HEK293 (cell line): ENCODE measurements around the gene TRIM2.

ENCODE experiments used
- CTCF ChIA-PET: fragments of 350-600 bp; formaldehyde crosslinking; extraction: SDS; loops from one replicate; lab custom pipeline; 2021; ENCODE audit warnings: antibody characterized with exemption; lab: Yijun Ruan, JAX
- POLR2A ChIA-PET: fragments of 300-600 bp; formaldehyde crosslinking; extraction: SDS; loops from one replicate; lab custom pipeline; 2020; ENCODE audit warnings: antibody characterized with exemption, inconsistent platforms; lab: Yijun Ruan, JAX
- H3K27ac ChIP-seq: fragments of 200-500 bp; sonication (Bioruptor generic); 2 replicates; pipeline ENCODE4 v1.5.1; 2014; ENCODE audit warnings: low read depth, low read length, control low read depth, inconsistent platforms; ENCODE audit errors: extremely low read depth
- H3K36me3 ChIP-seq, 2 experiments: fragments of 200-500 bp in 1 of 2; sonication (Bioruptor generic) in 1 of 2; 1 replicate in 1 of 2; 2 replicates in 1 of 2; pipeline ENCODE4 v1.5.1; 2014 to 2017; ENCODE audit warnings: inconsistent platforms in 2 of 2, low read length in 2 of 2; ENCODE audit not compliant: control insufficient read depth in 2 of 2, insufficient read depth in 1 of 2
- H3K4me1 ChIP-seq: fragments of 200-500 bp; sonication (Bioruptor generic); 2 replicates; pipeline ENCODE4 v1.5.1; 2014; ENCODE audit warnings: mild to moderate bottlenecking, low read length, inconsistent platforms; ENCODE audit not compliant: control insufficient read depth, insufficient read depth
- H3K4me3 ChIP-seq: 2 replicates; pipeline ENCODE4 v1.5.1; 2011; ENCODE audit warnings: low read depth, mild to moderate bottlenecking, control low read depth, low read length, moderate library complexity
- H3K9me3 ChIP-seq: fragments of 200-500 bp; sonication (Bioruptor generic); 2 replicates; pipeline ENCODE4 v1.5.1; 2014; ENCODE audit warnings: low read depth, low read length, inconsistent platforms; ENCODE audit not compliant: control insufficient read depth, insufficient read depth
- EGR2 ChIP-seq: fragments of 450-650 bp; formaldehyde crosslinking; IDR thresholded peaks from 2 replicates; pipeline ENCODE4 v1.5.1; 2016; ENCODE audit warnings: low read depth, missing biosample characterization, missing genetic modification characterization
- GLI2 ChIP-seq: fragments of 450-650 bp; formaldehyde crosslinking; IDR thresholded peaks from 2 replicates; pipeline ENCODE4; 2017; ENCODE audit warnings: missing biosample characterization, missing genetic modification characterization, low read depth, borderline replicate concordance
- HOXA7 ChIP-seq: sonication (generic); formaldehyde crosslinking; IDR thresholded peaks from 2 replicates; pipeline ENCODE4 v1.8.1; 2022; ENCODE audit warnings: missing genetic modification reagents, borderline replicate concordance
- PRDM1 ChIP-seq: fragments of 450-650 bp; formaldehyde crosslinking; IDR thresholded peaks from 2 replicates; pipeline ENCODE4; 2016; ENCODE audit warnings: missing biosample characterization, missing genetic modification characterization
- REST ChIP-seq: fragments of 450-650 bp; formaldehyde crosslinking; IDR thresholded peaks from 2 replicates; pipeline ENCODE4 v1.5.1; 2016; ENCODE audit warnings: missing biosample characterization, missing genetic modification characterization
- ZBTB11 ChIP-seq: fragments of 450-650 bp; formaldehyde crosslinking; conservative IDR thresholded peaks from 2 replicates; pipeline ENCODE4 v1.5.1; 2016; ENCODE audit warnings: low read depth, missing biosample characterization, missing genetic modification characterization
- ZFHX2 ChIP-seq: fragments of 450-650 bp; formaldehyde crosslinking; conservative IDR thresholded peaks from 2 replicates; pipeline ENCODE4 v1.5.1; 2016; ENCODE audit warnings: missing biosample characterization, missing genetic modification characterization
- ZIC2 ChIP-seq: fragments of 450-650 bp; formaldehyde crosslinking; IDR thresholded peaks from 2 replicates; pipeline ENCODE4 v1.5.1; 2016; ENCODE audit warnings: missing biosample characterization, missing genetic modification characterization
- ZNF140 ChIP-seq: fragments of 450-650 bp; formaldehyde crosslinking; IDR thresholded peaks from 2 replicates; pipeline ENCODE4 v1.5.1; 2016; ENCODE audit warnings: missing biosample characterization, missing genetic modification characterization
- ZNF175 ChIP-seq: fragments of 450-650 bp; formaldehyde crosslinking; IDR thresholded peaks from 2 replicates; pipeline ENCODE4 v1.5.1; 2016; ENCODE audit warnings: missing biosample characterization, missing genetic modification characterization
- ZNF354C ChIP-seq: fragments of 450-650 bp; formaldehyde crosslinking; IDR thresholded peaks from 2 replicates; pipeline ENCODE4 v1.5.1; 2016; ENCODE audit warnings: missing biosample characterization, missing genetic modification characterization, low read depth, borderline replicate concordance
- ZNF391 ChIP-seq: fragments of 450-650 bp; formaldehyde crosslinking; IDR thresholded peaks from 2 replicates; pipeline ENCODE4 v1.5.1; 2016; ENCODE audit warnings: low read depth, missing biosample characterization, missing genetic modification characterization, borderline replicate concordance
- ZNF416 ChIP-seq: fragments of 450-650 bp; formaldehyde crosslinking; IDR thresholded peaks from 2 replicates; pipeline ENCODE4 v1.5.1; 2016; ENCODE audit warnings: missing biosample characterization, missing genetic modification characterization
- ZNF423 ChIP-seq: fragments of 450-650 bp; formaldehyde crosslinking; IDR thresholded peaks from 2 replicates; pipeline ENCODE4 v1.5.1; 2016; ENCODE audit warnings: missing biosample characterization, missing genetic modification characterization
- ZNF514 ChIP-seq: fragments of 450-650 bp; formaldehyde crosslinking; IDR thresholded peaks from 2 replicates; pipeline ENCODE4 v1.5.1; 2016; ENCODE audit warnings: missing biosample characterization, missing genetic modification characterization
- ZNF529 ChIP-seq: fragments of 450-650 bp; formaldehyde crosslinking; IDR thresholded peaks from 2 replicates; pipeline ENCODE4 v1.5.1; 2017; ENCODE audit warnings: missing genetic modification characterization, missing biosample characterization; ENCODE audit not compliant: insufficient replicate concordance
- ZNF585B ChIP-seq: fragments of 450-650 bp; formaldehyde crosslinking; IDR thresholded peaks from 2 replicates; pipeline ENCODE4 v1.5.1; 2016; ENCODE audit warnings: missing biosample characterization, missing genetic modification characterization
- ZNF624 ChIP-seq: fragments of 450-650 bp; formaldehyde crosslinking; IDR thresholded peaks from 2 replicates; pipeline ENCODE4 v1.5.1; 2017; ENCODE audit warnings: missing biosample characterization, missing genetic modification characterization
- ZNF629 ChIP-seq: fragments of 450-650 bp; formaldehyde crosslinking; IDR thresholded peaks from 2 replicates; pipeline ENCODE4 v1.5.1; 2017; ENCODE audit warnings: missing biosample characterization, missing genetic modification characterization
- ZNF707 ChIP-seq: fragments of 450-650 bp; formaldehyde crosslinking; IDR thresholded peaks from 2 replicates; pipeline ENCODE4 v1.5.1; 2016; ENCODE audit warnings: missing biosample characterization, missing genetic modification characterization
- ZNF791 ChIP-seq: fragments of 450-650 bp; formaldehyde crosslinking; IDR thresholded peaks from 2 replicates; pipeline ENCODE4 v1.5.1; 2016; ENCODE audit warnings: missing biosample characterization, missing genetic modification characterization
- ZSCAN23 ChIP-seq: fragments of 450-650 bp; formaldehyde crosslinking; IDR thresholded peaks from 2 replicates; pipeline ENCODE4 v1.5.1; 2016; ENCODE audit warnings: missing biosample characterization, missing genetic modification characterization
- TF ChIP-seq, protein P1 (sequence below): fragments of 450-650 bp; IDR thresholded peaks from 2 replicates; pipeline ENCODE4 v1.5.1; 2018; ENCODE audit warnings: missing biosample characterization, missing genetic modification characterization

The TRIM2 gene

DNA sequence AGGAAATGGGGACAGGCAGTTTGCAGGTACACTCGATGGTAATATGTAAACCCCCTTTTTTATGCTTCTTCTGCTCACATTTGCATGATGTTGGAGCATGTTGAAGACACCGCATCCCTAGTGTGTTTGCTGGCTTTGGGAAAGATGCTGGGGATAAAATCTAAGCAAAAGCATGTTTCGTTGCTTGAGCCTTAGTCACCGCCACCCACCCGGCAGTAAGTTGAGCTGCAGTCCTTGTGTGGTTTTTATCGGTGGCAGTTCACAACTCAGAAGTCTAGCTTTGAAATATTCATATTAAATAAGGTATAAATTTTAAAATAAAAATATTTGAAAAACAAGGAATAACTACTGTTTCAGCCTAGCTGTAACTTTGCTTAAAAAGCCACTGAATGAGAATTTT, 118.5 kb downstream of the TRIM2 start (continued):
- TF ChIP-seq REST (tag by site-specific recombination) (no peak), ZNF423 (no peak), EGR2 (tag by site-specific recombination) (no peak), PRDM1 (tag by site-specific recombination) (no peak), ZNF585B (tag by site-specific recombination) (no peak), ZNF514 (tag by site-specific recombination) (no peak), ZNF624 (no peak), ZNF354C (tag by site-specific recombination) (no peak), ZNF791 (no peak), ZNF416 (tag by site-specific recombination) (no peak), ZNF391 (tag by site-specific recombination) (no peak), ZNF529 (tag by site-specific recombination) (no peak)

GRCh38 chr4:153324046-153324445, 119.8 kb downstream of the TRIM2 start:
- H3K36me3 ChIP-seq = peaks cover 0 to 34% of the 10 kb centered on the region in 2 experiments; a peak in 2 of 3 replicates
- POLR2A ChIA-PET = no interaction called here
- no peak overlapping the region for H3K27ac ChIP-seq
- H3K4me3 ChIP-seq = no peak overlapping the region
- TF ChIP-seq ZFHX2 (no peak), ZNF140 (no peak), ZNF629 (no peak), ZNF707 (no peak), ZNF175 (no peak), ZNF416 (tag by site-specific recombination) (no peak), ZBTB11 (tag by site-specific recombination) (no peak), ZIC2 (tag by site-specific recombination) (no peak), ZSCAN23 (tag by site-specific recombination) (no peak), HOXA7 (no peak), GLI2 (tag by site-specific recombination) (no peak)
- TF ChIP-seq, protein P1, sequence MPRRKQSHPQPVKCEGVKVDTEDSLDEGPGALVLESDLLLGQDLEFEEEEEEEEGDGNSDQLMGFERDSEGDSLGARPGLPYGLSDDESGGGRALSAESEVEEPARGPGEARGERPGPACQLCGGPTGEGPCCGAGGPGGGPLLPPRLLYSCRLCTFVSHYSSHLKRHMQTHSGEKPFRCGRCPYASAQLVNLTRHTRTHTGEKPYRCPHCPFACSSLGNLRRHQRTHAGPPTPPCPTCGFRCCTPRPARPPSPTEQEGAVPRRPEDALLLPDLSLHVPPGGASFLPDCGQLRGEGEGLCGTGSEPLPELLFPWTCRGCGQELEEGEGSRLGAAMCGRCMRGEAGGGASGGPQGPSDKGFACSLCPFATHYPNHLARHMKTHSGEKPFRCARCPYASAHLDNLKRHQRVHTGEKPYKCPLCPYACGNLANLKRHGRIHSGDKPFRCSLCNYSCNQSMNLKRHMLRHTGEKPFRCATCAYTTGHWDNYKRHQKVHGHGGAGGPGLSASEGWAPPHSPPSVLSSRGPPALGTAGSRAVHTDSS = no peak
- H3K4me1 ChIP-seq = no peaks in the 10 kb centered on the region
- no peaks in the 10 kb centered on the region for H3K9me3 ChIP-seq
- CTCF ChIA-PET = interaction anchor here (0.7 to 1.4 kb wide), 2 partner anchors 91 to 325 kb away, joined by 3 to 4 read pairs; no protein-coding TSS in a partner anchor
